GM23338 (cell line): Measurements from ENCODE around the gene RSAD1.

ENCODE experiments used
- CREB1 ChIP-seq: fragments of 250-450 bp; sonication (Bioruptor Pico); IDR thresholded peaks from 2 replicates; pipeline ENCODE4 v1.5.0; 2020; ENCODE audit warnings: low read depth, mild to moderate bottlenecking, moderate library complexity
- CTCF ChIP-seq, 2 experiments: fragments of 200-600 bp in 1 of 2; sonication (generic) in 1 of 2; conservative IDR thresholded peaks; 2 replicates each; pipeline versions ENCODE4 v1.5.1 to v1.6.1; 2016 to 2017; ENCODE audit warnings: antibody characterized with exemption in 2 of 2, low read depth in 2 of 2, mild to moderate bottlenecking in 2 of 2, moderate library complexity in 1 of 2
- EZH2 ChIP-seq: fragments of 200-600 bp; sonication (generic); IDR thresholded peaks from one replicate; pipeline ENCODE4 v1.8.0; 2017; ENCODE audit warnings: antibody characterized with exemption, mild to moderate bottlenecking, low read depth; ENCODE audit not compliant: unreplicated experiment
- EZH2phosphoT487 ChIP-seq: fragments of 200-600 bp; sonication (generic); IDR thresholded peaks from one replicate; pipeline ENCODE4 v1.8.1; 2018; ENCODE audit warnings: antibody characterized with exemption; ENCODE audit not compliant: unreplicated experiment
- JUNB ChIP-seq: IDR thresholded peaks from one replicate; pipeline ENCODE4 v1.6.1; 2016; ENCODE audit warnings: antibody characterized with exemption; ENCODE audit not compliant: unreplicated experiment
- NANOG ChIP-seq: IDR thresholded peaks from 2 replicates; pipeline ENCODE4 v1.6.1; 2016; ENCODE audit warnings: antibody characterized with exemption, borderline replicate concordance
- POLR2AphosphoS5 ChIP-seq: IDR thresholded peaks from 2 replicates; pipeline ENCODE4 v1.6.1; 2016; ENCODE audit warnings: antibody characterized with exemption, low read depth
- STAT1 ChIP-seq: IDR thresholded peaks from one replicate; pipeline ENCODE4 v1.6.1; 2016; ENCODE audit warnings: antibody characterized with exemption; ENCODE audit not compliant: unreplicated experiment
- ZNF114 ChIP-seq: fragments of 250-450 bp; sonication (Bioruptor Pico); IDR thresholded peaks from 2 replicates; pipeline ENCODE4 v1.5.0; 2020; ENCODE audit warnings: mild to moderate bottlenecking, moderate library complexity
- ZNF331 ChIP-seq: fragments of 250-450 bp; sonication (Bioruptor Pico); IDR thresholded peaks from 2 replicates; pipeline ENCODE4 v1.5.0; 2020; ENCODE audit warnings: low read depth, mild to moderate bottlenecking, moderate library complexity
- ZNF462 ChIP-seq: fragments of 250-450 bp; sonication (Bioruptor Pico); IDR thresholded peaks from 2 replicates; pipeline ENCODE4 v1.5.0; 2020; ENCODE audit warnings: mild to moderate bottlenecking, moderate library complexity
- TF ChIP-seq, protein P1 (sequence below): IDR thresholded peaks from 2 replicates; pipeline ENCODE4 v1.6.1; 2016; ENCODE audit warnings: antibody characterized with exemption
- TF ChIP-seq, protein P2 (sequence below): IDR thresholded peaks from one replicate; pipeline ENCODE4 v1.6.1; 2018; ENCODE audit warnings: antibody characterized with exemption; ENCODE audit not compliant: unreplicated experiment

DNA sequence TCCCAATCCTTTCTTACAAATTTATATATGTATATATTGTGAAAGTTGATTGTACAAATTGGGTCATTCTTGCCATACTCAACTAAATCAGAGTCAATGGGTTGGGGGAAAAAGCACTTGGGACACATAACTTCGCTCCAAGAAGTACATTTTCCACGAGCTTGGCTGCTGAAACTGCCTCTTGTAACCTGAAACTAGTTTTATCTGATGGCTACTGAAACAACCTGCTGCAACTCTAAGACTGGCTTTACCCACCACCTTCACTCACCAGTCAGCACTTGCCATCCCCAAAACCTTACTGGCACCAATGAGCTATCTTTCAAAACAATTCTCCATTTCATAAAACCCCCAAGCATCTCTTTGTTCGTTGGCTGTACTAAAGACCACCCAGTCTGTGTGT, 15.1 kb downstream of the RSAD1 start:
- TF ChIP-seq CTCF (conservative IDR thresholded peaks at IDR 0.05; ENCODE audit: low read depth in 2 of 2) (no peak), POLR2AphosphoS5 (no peak), CREB1 (CRISPR knock-in tag) (no peak), EZH2 (no peak), ZNF331 (CRISPR knock-in tag) (no peak), ZNF114 (CRISPR knock-in tag) (no peak), EZH2phosphoT487 (no peak), JUNB (no peak), NANOG (no peak), ZNF462 (CRISPR knock-in tag) (no peak), STAT1 (no peak)
- TF ChIP-seq, protein P1, sequence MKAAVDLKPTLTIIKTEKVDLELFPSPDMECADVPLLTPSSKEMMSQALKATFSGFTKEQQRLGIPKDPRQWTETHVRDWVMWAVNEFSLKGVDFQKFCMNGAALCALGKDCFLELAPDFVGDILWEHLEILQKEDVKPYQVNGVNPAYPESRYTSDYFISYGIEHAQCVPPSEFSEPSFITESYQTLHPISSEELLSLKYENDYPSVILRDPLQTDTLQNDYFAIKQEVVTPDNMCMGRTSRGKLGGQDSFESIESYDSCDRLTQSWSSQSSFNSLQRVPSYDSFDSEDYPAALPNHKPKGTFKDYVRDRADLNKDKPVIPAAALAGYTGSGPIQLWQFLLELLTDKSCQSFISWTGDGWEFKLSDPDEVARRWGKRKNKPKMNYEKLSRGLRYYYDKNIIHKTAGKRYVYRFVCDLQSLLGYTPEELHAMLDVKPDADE: no peak
- TF ChIP-seq, protein P2, sequence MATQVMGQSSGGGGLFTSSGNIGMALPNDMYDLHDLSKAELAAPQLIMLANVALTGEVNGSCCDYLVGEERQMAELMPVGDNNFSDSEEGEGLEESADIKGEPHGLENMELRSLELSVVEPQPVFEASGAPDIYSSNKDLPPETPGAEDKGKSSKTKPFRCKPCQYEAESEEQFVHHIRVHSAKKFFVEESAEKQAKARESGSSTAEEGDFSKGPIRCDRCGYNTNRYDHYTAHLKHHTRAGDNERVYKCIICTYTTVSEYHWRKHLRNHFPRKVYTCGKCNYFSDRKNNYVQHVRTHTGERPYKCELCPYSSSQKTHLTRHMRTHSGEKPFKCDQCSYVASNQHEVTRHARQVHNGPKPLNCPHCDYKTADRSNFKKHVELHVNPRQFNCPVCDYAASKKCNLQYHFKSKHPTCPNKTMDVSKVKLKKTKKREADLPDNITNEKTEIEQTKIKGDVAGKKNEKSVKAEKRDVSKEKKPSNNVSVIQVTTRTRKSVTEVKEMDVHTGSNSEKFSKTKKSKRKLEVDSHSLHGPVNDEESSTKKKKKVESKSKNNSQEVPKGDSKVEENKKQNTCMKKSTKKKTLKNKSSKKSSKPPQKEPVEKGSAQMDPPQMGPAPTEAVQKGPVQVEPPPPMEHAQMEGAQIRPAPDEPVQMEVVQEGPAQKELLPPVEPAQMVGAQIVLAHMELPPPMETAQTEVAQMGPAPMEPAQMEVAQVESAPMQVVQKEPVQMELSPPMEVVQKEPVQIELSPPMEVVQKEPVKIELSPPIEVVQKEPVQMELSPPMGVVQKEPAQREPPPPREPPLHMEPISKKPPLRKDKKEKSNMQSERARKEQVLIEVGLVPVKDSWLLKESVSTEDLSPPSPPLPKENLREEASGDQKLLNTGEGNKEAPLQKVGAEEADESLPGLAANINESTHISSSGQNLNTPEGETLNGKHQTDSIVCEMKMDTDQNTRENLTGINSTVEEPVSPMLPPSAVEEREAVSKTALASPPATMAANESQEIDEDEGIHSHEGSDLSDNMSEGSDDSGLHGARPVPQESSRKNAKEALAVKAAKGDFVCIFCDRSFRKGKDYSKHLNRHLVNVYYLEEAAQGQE: no peak
